HepG2 (cell line): Measurements from ENCODE around the gene AGTRAP. TPM values are rescaled to one million over a fixed set of nuclear protein-coding genes. Genes with fewer than 3 reads are reported as not detected.

Experiments used
- ATAC-seq: fragments of 200-7000 bp; cut with Tn5 transposase; 3 replicates; pipeline ENCODE4 v1.9.1; 2020; ENCODE audit warnings: mild to moderate bottlenecking, moderate library complexity
- BruUV-seq: library from RNA; stranded (reverse); fragments of 400-500 nt; replicated peaks from 2 replicates; lab custom pipeline; 2021; lab: Mats Ljungman, UMichigan
- CTCF ChIA-PET: fragments of 300-600 bp; formaldehyde crosslinking; extraction: SDS; loops from one replicate; lab custom pipeline; 2021; ENCODE audit warnings: low total read pairs, inconsistent platforms, low intra/inter-chr PET ratio; lab: Yijun Ruan, JAX
- POLR2A ChIA-PET: fragments of 350-600 bp; sonication (Branson Sonifier 250); formaldehyde crosslinking; loops from one replicate; lab custom pipeline; 2020; ENCODE audit warnings: antibody characterized with exemption, inconsistent platforms; lab: Yijun Ruan, JAX
- DNase-seq: peaks from one replicate; pipeline ENCODE4 v3.0.0-alpha.2; 2015; ENCODE audit warnings: low spot score
- FAIRE-seq: peaks from 3 replicates; lab custom pipeline; 2011; peaks lifted over from hg19 to GRCh38; lab: Jason Lieb, UNC
- H2AFZ ChIP-seq: one replicate; pipeline ENCODE4 v1.6.1; 2011; ENCODE audit warnings: low read length, inconsistent platforms
- H3K27ac ChIP-seq: fragments of 300-600 bp; 3 replicates; pipeline ENCODE4 v1.8.0; 2011; ENCODE audit warnings: mixed run types, mild to moderate bottlenecking, mixed read lengths, low read length, inconsistent platforms; ENCODE audit not compliant: insufficient read depth; ENCODE audit errors: extremely low read length
- H3K27me3 ChIP-seq, 2 experiments: fragments of 200-600 bp in 1 of 2; 2 replicates in 1 of 2; 3 replicates in 1 of 2; pipeline versions ENCODE4 v1.6.0 to v1.8.0; 2011; ENCODE audit warnings: low read length in 2 of 2, mild to moderate bottlenecking in 2 of 2, moderate library complexity in 2 of 2, inconsistent platforms in 1 of 2; ENCODE audit not compliant: insufficient read depth in 2 of 2, control insufficient read depth in 1 of 2
- H3K36me3 ChIP-seq, 2 experiments: fragments of 200-600 bp in 1 of 2; replicated peaks in 1 of 2; 2 replicates in 1 of 2; 3 replicates in 1 of 2; pipeline versions ENCODE4 v1.5.1 to v1.8.0; 2011; ENCODE audit warnings: low read length in 2 of 2, inconsistent platforms in 1 of 2; ENCODE audit not compliant: insufficient read depth in 2 of 2, control insufficient read depth in 1 of 2
- H3K4me1 ChIP-seq: 2 replicates; pipeline ENCODE4 v1.5.1; 2012; ENCODE audit warnings: low read length, inconsistent platforms; ENCODE audit not compliant: insufficient read depth
- H3K4me2 ChIP-seq: 2 replicates; pipeline ENCODE4 v1.6.0; 2011; ENCODE audit warnings: low read depth, low read length, inconsistent platforms
- H3K4me3 ChIP-seq, 3 experiments: fragments of 200-600 bp in 1 of 3; sonication (generic), shearing (Covaris generic) in 1 of 3; replicated peaks in 1 of 3; 2 replicates each; pipeline ENCODE4 v1.5.1; 2011 to 2016; ENCODE audit warnings: low read length in 3 of 3, inconsistent platforms in 2 of 3, low read depth in 2 of 3, mild to moderate bottlenecking in 2 of 3, control low read depth in 1 of 3, mixed read lengths in 1 of 3; ENCODE audit not compliant: insufficient read depth in 1 of 3
- H3K79me2 ChIP-seq: one replicate; pipeline ENCODE4 v1.6.1; 2011; ENCODE audit warnings: low read length, inconsistent platforms; ENCODE audit not compliant: insufficient read depth
- H3K9ac ChIP-seq: 2 replicates; pipeline ENCODE4 v1.6.0; 2011; ENCODE audit warnings: mild to moderate bottlenecking, low read depth, low read length, inconsistent platforms; ENCODE audit not compliant: insufficient read depth
- H3K9me3 ChIP-seq: 2 replicates; pipeline ENCODE4 v1.5.1; 2012; ENCODE audit warnings: mild to moderate bottlenecking, low read length
- H4K20me1 ChIP-seq: 2 replicates; pipeline ENCODE4 v1.6.0; 2011; ENCODE audit warnings: inconsistent platforms, mild to moderate bottlenecking, low read length, moderate library complexity; ENCODE audit not compliant: insufficient read depth
- HIVEP1 ChIP-seq: sonication (generic); formaldehyde crosslinking; IDR thresholded peaks from 2 replicates; pipeline ENCODE4 v1.4.0; 2020; ENCODE audit warnings: mild to moderate bottlenecking, missing genetic modification reagents
- ZNF17 ChIP-seq: sonication (generic); formaldehyde crosslinking; IDR thresholded peaks from 2 replicates; pipeline ENCODE4 v1.5.0; 2020; ENCODE audit warnings: mild to moderate bottlenecking, missing genetic modification reagents
- WGBS: methylation state at CpG from one replicate; pipeline ENCODE4 v1.1.6; 2017; ENCODE audit warnings: low lambda C conversion rate; 5-methylcytosine and 5-hydroxymethylcytosine counted together
- in situ Hi-C: cut with HindIII; loops from 2 replicates; pipeline ENCODE4 v1.10.0; 2017; ENCODE audit warnings: low pct_unique_long_range_greater_than_20kb; ENCODE audit not compliant: extremely low pct_ligation_motif_present
- intact Hi-C: fragments of 100-400 bp; cut with micrococcal nuclease; formaldehyde crosslinking; loops from one replicate; pipeline ENCODE4 v1.10.0; 2022; ENCODE audit not compliant: unreplicated experiment
- polyA plus RNA-seq, 8 experiments: library from polyadenylated mRNA; depleted of rRNA in 3 of 8; stranded (reverse) in 7 of 8; unstranded in 1 of 8; fragments of >200 nt; fragmentation: Illumina TruSeq in 4 of 8; extraction: Trizol in 4 of 8; gene quantifications; 2 replicates each; pipeline versions ENCODE4 v1.2.1 to v1.2.3, GENCODE V29; 2011 to 2016; ENCODE audit warnings: low read depth in 4 of 8, missing spikeins in 1 of 8, mixed read lengths in 1 of 8; ENCODE audit not compliant: insufficient read depth in 1 of 8
- total RNA-seq, 5 experiments: library from RNA; depleted of rRNA; stranded (reverse); fragments of >200 nt; fragmentation: Illumina TruSeq; extraction: Trizol; gene quantifications; 2 replicates each; pipeline ENCODE4 v1.2.3, GENCODE V29; 2016; ENCODE audit warnings: low read depth in 1 of 5
- TF ChIP-seq, protein P1 (sequence below): sonication (generic); formaldehyde crosslinking; IDR thresholded peaks from 2 replicates; pipeline ENCODE4 v1.9.0; 2021; ENCODE audit warnings: mild to moderate bottlenecking, missing genetic modification reagents

Gene AGTRAP
- total and polyA plus RNA-seq, 2 of the 13 experiments (the other 11 are each of a cell fraction or from before 2014, with no cell fraction given) = 28.3 to 32.0 TPM

DNA sequence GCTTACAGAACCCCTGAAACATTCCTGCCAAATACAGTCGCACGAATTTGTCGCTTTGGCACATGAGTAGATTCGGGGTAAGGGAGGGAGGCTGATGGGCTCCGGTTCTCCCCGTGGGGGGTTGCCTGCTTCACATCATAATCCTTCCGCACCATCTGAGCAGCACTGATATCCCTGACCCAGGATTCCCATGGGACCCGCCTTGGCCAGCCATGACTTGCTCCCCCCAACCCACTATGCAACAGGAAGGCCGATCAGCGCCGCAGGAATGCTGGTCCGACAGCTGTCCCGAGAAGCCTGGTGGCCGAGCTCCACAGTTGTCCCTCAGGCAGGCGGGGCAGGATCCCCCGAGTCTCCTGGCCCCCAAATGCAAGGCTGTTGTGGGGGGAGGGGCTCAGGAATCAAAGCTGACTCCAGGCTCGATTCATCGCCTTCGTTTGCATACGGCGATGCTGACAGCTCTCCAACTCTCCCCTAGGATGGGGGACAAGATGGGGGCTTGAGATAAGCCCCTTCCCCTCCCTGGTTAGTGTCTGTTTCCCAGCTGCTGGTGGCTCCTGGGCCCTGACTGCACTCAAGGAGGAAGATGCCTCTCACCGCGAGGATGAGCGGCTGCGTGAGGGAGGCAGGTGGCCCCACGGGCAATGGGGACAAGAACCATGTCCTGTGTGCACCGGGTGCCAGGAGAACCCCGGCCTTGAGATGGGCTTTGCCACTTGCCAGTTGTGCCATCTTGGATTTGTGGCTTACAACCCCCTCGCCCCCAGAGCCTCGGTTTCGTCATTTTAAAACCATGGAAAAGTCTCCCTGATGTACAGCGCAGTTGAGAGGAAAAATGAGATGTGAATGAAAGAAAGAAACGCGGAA, 35.1 kb upstream of the AGTRAP start:
- intact Hi-C loops = no loop called here
- no peak overlapping the region for H2AFZ ChIP-seq
- no TSS peak for BruUV-seq

More for the DNA sequence above, 35.1 kb upstream of the AGTRAP start:
- Histone ChIP-seq H3K36me3 (no peaks in the 10 kb centered on the region), H3K4me2 (no peak overlapping the region), H3K27ac (no peak overlapping the region), H3K27me3 (peaks cover 17 to 71% of the 10 kb centered on the region in 2 experiments), H3K4me1 (no peaks in the 10 kb centered on the region), H3K4me3 (no peak overlapping the region), H4K20me1 (no peaks in the 10 kb centered on the region), H3K9ac (no peak overlapping the region), H3K79me2 (no peaks in the 10 kb centered on the region), H3K9me3 (no peaks in the 10 kb centered on the region)
- WGBS = 42% methylated on average over 20 of the region's 34 CpGs
- ATAC-seq (no peak), FAIRE-seq (no peak), DNase-seq (no peak)
- ChIA-PET POLR2A (no interaction called here), CTCF (no interaction called here)
- TF ChIP-seq, protein P1, sequence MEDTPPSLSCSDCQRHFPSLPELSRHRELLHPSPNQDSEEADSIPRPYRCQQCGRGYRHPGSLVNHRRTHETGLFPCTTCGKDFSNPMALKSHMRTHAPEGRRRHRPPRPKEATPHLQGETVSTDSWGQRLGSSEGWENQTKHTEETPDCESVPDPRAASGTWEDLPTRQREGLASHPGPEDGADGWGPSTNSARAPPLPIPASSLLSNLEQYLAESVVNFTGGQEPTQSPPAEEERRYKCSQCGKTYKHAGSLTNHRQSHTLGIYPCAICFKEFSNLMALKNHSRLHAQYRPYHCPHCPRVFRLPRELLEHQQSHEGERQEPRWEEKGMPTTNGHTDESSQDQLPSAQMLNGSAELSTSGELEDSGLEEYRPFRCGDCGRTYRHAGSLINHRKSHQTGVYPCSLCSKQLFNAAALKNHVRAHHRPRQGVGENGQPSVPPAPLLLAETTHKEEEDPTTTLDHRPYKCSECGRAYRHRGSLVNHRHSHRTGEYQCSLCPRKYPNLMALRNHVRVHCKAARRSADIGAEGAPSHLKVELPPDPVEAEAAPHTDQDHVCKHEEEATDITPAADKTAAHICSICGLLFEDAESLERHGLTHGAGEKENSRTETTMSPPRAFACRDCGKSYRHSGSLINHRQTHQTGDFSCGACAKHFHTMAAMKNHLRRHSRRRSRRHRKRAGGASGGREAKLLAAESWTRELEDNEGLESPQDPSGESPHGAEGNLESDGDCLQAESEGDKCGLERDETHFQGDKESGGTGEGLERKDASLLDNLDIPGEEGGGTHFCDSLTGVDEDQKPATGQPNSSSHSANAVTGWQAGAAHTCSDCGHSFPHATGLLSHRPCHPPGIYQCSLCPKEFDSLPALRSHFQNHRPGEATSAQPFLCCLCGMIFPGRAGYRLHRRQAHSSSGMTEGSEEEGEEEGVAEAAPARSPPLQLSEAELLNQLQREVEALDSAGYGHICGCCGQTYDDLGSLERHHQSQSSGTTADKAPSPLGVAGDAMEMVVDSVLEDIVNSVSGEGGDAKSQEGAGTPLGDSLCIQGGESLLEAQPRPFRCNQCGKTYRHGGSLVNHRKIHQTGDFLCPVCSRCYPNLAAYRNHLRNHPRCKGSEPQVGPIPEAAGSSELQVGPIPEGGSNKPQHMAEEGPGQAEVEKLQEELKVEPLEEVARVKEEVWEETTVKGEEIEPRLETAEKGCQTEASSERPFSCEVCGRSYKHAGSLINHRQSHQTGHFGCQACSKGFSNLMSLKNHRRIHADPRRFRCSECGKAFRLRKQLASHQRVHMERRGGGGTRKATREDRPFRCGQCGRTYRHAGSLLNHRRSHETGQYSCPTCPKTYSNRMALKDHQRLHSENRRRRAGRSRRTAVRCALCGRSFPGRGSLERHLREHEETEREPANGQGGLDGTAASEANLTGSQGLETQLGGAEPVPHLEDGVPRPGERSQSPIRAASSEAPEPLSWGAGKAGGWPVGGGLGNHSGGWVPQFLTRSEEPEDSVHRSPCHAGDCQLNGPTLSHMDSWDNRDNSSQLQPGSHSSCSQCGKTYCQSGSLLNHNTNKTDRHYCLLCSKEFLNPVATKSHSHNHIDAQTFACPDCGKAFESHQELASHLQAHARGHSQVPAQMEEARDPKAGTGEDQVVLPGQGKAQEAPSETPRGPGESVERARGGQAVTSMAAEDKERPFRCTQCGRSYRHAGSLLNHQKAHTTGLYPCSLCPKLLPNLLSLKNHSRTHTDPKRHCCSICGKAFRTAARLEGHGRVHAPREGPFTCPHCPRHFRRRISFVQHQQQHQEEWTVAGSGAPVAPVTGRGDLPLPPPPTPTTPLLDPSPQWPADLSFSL (CRISPR knock-in tag) = no peak
- TF ChIP-seq ZNF17 (CRISPR knock-in tag) = no peak
- TF ChIP-seq HIVEP1 (CRISPR knock-in tag) = no peak
- in situ Hi-C loops = no loop called here
